K562 (cell line): ENCODE data around the gene ETS2. TPM values are rescaled to one million over a fixed set of nuclear protein-coding genes. Genes with fewer than 3 reads are reported as not detected.

Experiments used
- ATAC-seq: fragments of 200-7000 bp; cut with Tn5 transposase; 3 replicates; pipeline ENCODE4 v1.9.1; 2020; ENCODE audit warnings: moderate library complexity
- BruUV-seq: library from RNA; stranded (reverse); fragments of 400-500 nt; replicated peaks from 2 replicates; lab custom pipeline; 2021; lab: Mats Ljungman, UMichigan
- CTCF ChIA-PET: fragments of 300-600 bp; formaldehyde crosslinking; extraction: SDS; loops from one replicate; lab custom pipeline; 2021; ENCODE audit warnings: low intra/inter-chr PET ratio; lab: Yijun Ruan, JAX
- POLR2A ChIA-PET: fragments of 300-600, 350-650 bp; sonication (Branson Sonifier 250); formaldehyde crosslinking; extraction: SDS; loops from one replicate; lab custom pipeline; 2021; ENCODE audit warnings: antibody characterized with exemption, inconsistent platforms; lab: Yijun Ruan, JAX
- DNase-seq, 4 experiments: peaks; one replicate each; pipeline versions ENCODE4 v3.0.0 to v3.0.0-alpha.2; 2011 to 2018; ENCODE audit warnings: low spot score in 3 of 4, mixed read lengths in 3 of 4; ENCODE audit errors: extremely low read depth in 1 of 4
- FAIRE-seq: peaks from 2 replicates; lab custom pipeline; 2011; peaks lifted over from hg19 to GRCh38; lab: Jason Lieb, UNC
- H2AFZ ChIP-seq: 2 replicates; pipeline ENCODE4 v1.6.0; 2011; ENCODE audit warnings: low read depth, low read length, control low read depth, inconsistent platforms
- H3K27ac ChIP-seq: fragments of 200-600 bp; 3 replicates; pipeline ENCODE4 v1.8.0; 2011; ENCODE audit warnings: low read depth, mild to moderate bottlenecking, control low read depth, inconsistent platforms, low read length, moderate library complexity, mixed read lengths; ENCODE audit errors: extremely low read depth
- H3K27me3 ChIP-seq, 2 experiments: fragments of 300-600 bp in 1 of 2; 2 replicates in 1 of 2; 3 replicates in 1 of 2; pipeline versions ENCODE4 v1.6.0 to v1.8.0; 2011; ENCODE audit warnings: inconsistent platforms in 2 of 2, low read length in 2 of 2, mild to moderate bottlenecking in 1 of 2, mixed read lengths in 1 of 2, moderate library complexity in 1 of 2; ENCODE audit not compliant: control insufficient read depth in 2 of 2, insufficient read depth in 2 of 2
- H3K36me3 ChIP-seq: fragments of 300-600 bp; 3 replicates; pipeline ENCODE4 v1.8.0; 2011; ENCODE audit warnings: mild to moderate bottlenecking, low read length, inconsistent platforms; ENCODE audit not compliant: control insufficient read depth, insufficient read depth
- H3K4me1 ChIP-seq, 2 experiments: fragments of 200-600 bp in 1 of 2; replicated peaks in 1 of 2; 2 replicates in 1 of 2; 3 replicates in 1 of 2; pipeline versions ENCODE4 v1.5.1 to v1.8.0; 2011; ENCODE audit warnings: inconsistent platforms in 2 of 2, low read length in 2 of 2, mild to moderate bottlenecking in 1 of 2, mixed read lengths in 1 of 2, moderate library complexity in 1 of 2; ENCODE audit not compliant: control insufficient read depth in 2 of 2, insufficient read depth in 2 of 2
- H3K4me2 ChIP-seq: 2 replicates; pipeline ENCODE4 v1.6.1; 2011; ENCODE audit warnings: low read length, control low read depth, inconsistent platforms, mixed read lengths; ENCODE audit not compliant: insufficient read depth
- H3K4me3 ChIP-seq: fragments of 200-600 bp; sonication (generic), shearing (Covaris generic); 2 replicates; pipeline ENCODE4 v1.5.1; 2016; ENCODE audit warnings: control low read depth, inconsistent platforms
- H3K79me2 ChIP-seq: fragments of 200-600 bp; 3 replicates; pipeline ENCODE4 v1.8.0; 2011; ENCODE audit warnings: low read length, inconsistent platforms; ENCODE audit not compliant: control insufficient read depth, insufficient read depth
- H3K9ac ChIP-seq, 2 experiments: 2 replicates each; pipeline versions ENCODE4 v1.6.0 to v1.6.1; 2011; ENCODE audit warnings: low read depth in 2 of 2, low read length in 2 of 2, control low read depth in 1 of 2, inconsistent platforms in 1 of 2, mild to moderate bottlenecking in 1 of 2, mixed read lengths in 1 of 2; ENCODE audit not compliant: insufficient read depth in 1 of 2
- H3K9me1 ChIP-seq: one replicate; pipeline ENCODE4 v1.6.0; 2011; ENCODE audit warnings: inconsistent platforms, mild to moderate bottlenecking, low read length, moderate library complexity; ENCODE audit not compliant: control insufficient read depth, insufficient read depth
- H3K9me3 ChIP-seq: replicated peaks from 2 replicates; pipeline ENCODE4 v1.5.1; 2011; ENCODE audit warnings: low read depth, low read length, inconsistent platforms; ENCODE audit not compliant: control insufficient read depth, insufficient read depth
- H4K20me1 ChIP-seq: replicated peaks from 2 replicates; pipeline ENCODE4 v1.6.1; 2011; ENCODE audit warnings: low read length, inconsistent platforms, mixed read lengths; ENCODE audit not compliant: control insufficient read depth, insufficient read depth
- BACH1 ChIP-seq: fragments of 200-800 bp; sonication (Bioruptor generic); IDR thresholded peaks from 2 replicates; pipeline ENCODE4 v1.6.1; 2016; ENCODE audit warnings: missing genetic modification characterization, missing compliant biosample characterization
- CHCHD3 ChIP-seq: fragments of 250-450 bp; sonication (Bioruptor Pico); IDR thresholded peaks from 2 replicates; pipeline ENCODE4 v2.1.2; 2022; ENCODE audit warnings: mild to moderate bottlenecking
- FOSL1 ChIP-seq: fragments of 200-800 bp; sonication (Bioruptor generic); conservative IDR thresholded peaks from 2 replicates; pipeline ENCODE4 v1.6.1; 2016; ENCODE audit warnings: missing genetic modification characterization, missing compliant biosample characterization
- GTF2F1 ChIP-seq: IDR thresholded peaks from 2 replicates; pipeline ENCODE4 v1.6.1; 2011; ENCODE audit warnings: low read depth, low read length, improper control_type of control experiment
- HNRNPLL ChIP-seq: fragments of 200-400 bp; formaldehyde crosslinking; IDR thresholded peaks from 2 replicates; pipeline ENCODE4 v1.6.1; 2017; ENCODE audit warnings: low read length, low read depth, mild to moderate bottlenecking; ENCODE audit not compliant: poor library complexity, severe bottlenecking
- JUND ChIP-seq, 2 experiments: IDR thresholded peaks; 2 replicates in 1 of 2; 3 replicates in 1 of 2; pipeline ENCODE4 v1.6.1; 2011; ENCODE audit warnings: borderline replicate concordance in 2 of 2, low read depth in 2 of 2, low read length in 2 of 2, improper control_type of control experiment in 1 of 2, missing biosample characterization in 1 of 2, missing genetic modification characterization in 1 of 2, missing genetic modification reagents in 1 of 2
- KLF10 ChIP-seq: fragments of 250-450 bp; sonication (Bioruptor Pico); IDR thresholded peaks from 2 replicates; pipeline ENCODE4 v1.6.1; 2021; ENCODE audit warnings: matching md5 sums
- MBD2 ChIP-seq: sonication (generic); IDR thresholded peaks from 2 replicates; pipeline ENCODE4 v1.6.1; 2016; ENCODE audit warnings: low read depth, borderline replicate concordance
- NFIC ChIP-seq: fragments of 450-650 bp; IDR thresholded peaks from 2 replicates; pipeline ENCODE4 v1.6.1; 2017; ENCODE audit warnings: mild to moderate bottlenecking, inconsistent platforms
- NR3C1 ChIP-seq: sonication (generic); formaldehyde crosslinking; IDR thresholded peaks from 2 replicates; pipeline ENCODE4 v1.8.1; 2022; ENCODE audit warnings: missing genetic modification reagents
- PYGO2 ChIP-seq: fragments of 450-650 bp; IDR thresholded peaks from 2 replicates; pipeline ENCODE4 v1.6.1; 2016; ENCODE audit warnings: mild to moderate bottlenecking, missing genetic modification characterization, moderate library complexity, missing compliant biosample characterization
- TAL1 ChIP-seq: fragments of 450-650 bp; IDR thresholded peaks from 2 replicates; pipeline ENCODE4 v1.6.1; 2016; ENCODE audit warnings: mild to moderate bottlenecking
- TCF7L2 ChIP-seq: fragments of 150-350 bp; IDR thresholded peaks from 2 replicates; pipeline ENCODE4 v1.6.1; 2016; ENCODE audit warnings: low read depth, mild to moderate bottlenecking, low read length, moderate library complexity
- U2AF1 ChIP-seq: fragments of 200-400 bp; formaldehyde crosslinking; optimal IDR thresholded peaks from 2 replicates; pipeline ENCODE3; 2017; ENCODE audit warnings: mild to moderate bottlenecking, low read depth, low read length, moderate library complexity
- ZBTB8A ChIP-seq: fragments of 450-650 bp; IDR thresholded peaks from 2 replicates; pipeline ENCODE4 v1.6.1; 2018; ENCODE audit warnings: mild to moderate bottlenecking, moderate library complexity; ENCODE audit not compliant: partially characterized antibody
- ZEB2 ChIP-seq: fragments of 450-650 bp; IDR thresholded peaks from 2 replicates; pipeline ENCODE4 v1.6.1; 2016
- ZFP1 ChIP-seq: fragments of 450-650 bp; formaldehyde crosslinking; IDR thresholded peaks from 2 replicates; pipeline ENCODE4 v1.4.0; 2020; ENCODE audit warnings: mild to moderate bottlenecking, mixed read lengths
- ZNF24 ChIP-seq: fragments of 450-650 bp; IDR thresholded peaks from 2 replicates; pipeline ENCODE4 v1.6.1; 2016
- ZNF699 ChIP-seq: fragments of 250-450 bp; sonication (Bioruptor Pico); IDR thresholded peaks from 2 replicates; pipeline ENCODE4 v1.8.0; 2021; ENCODE audit warnings: mild to moderate bottlenecking, moderate library complexity; ENCODE audit not compliant: insufficient replicate concordance
- WGBS: fragments of 100-300 bp; shearing (Covaris generic); methylation state at CpG from one replicate; pipeline ENCODE4 v1.1.6; 2016; ENCODE audit warnings: low coverage, mixed read lengths; ENCODE audit not compliant: insufficient coverage; ENCODE audit errors: missing lambda C conversion rate; 5-methylcytosine and 5-hydroxymethylcytosine counted together
- in situ Hi-C: fragments of 300-500 bp; cut with MboI; formaldehyde crosslinking; loops from 4 replicates; pipeline ENCODE4 v1.15.0; 2018; ENCODE audit warnings: inconsistent platforms, mixed read lengths
- intact Hi-C: fragments of 100-400 bp; cut with micrococcal nuclease; formaldehyde crosslinking; loops from 2 replicates; pipeline ENCODE4 v1.14.2; 2022
- polyA plus RNA-seq, 8 experiments: library from polyadenylated mRNA; depleted of rRNA in 4 of 8; stranded (reverse) in 5 of 8; unstranded in 3 of 8; fragments of >200 nt; fragmentation: Nextera tagmentation in 2 of 8; fragmentation: Illumina TruSeq in 1 of 8; extraction: Ambion mirVana in 2 of 8; extraction: Trizol in 1 of 8; gene quantifications; 2 replicates each; pipeline versions ENCODE4 v1.2.1 to v1.2.3, GENCODE V29; 2011 to 2014; ENCODE audit warnings: inconsistent platforms in 1 of 8, missing spikeins in 1 of 8
- total RNA-seq, 7 experiments: library from RNA; depleted of rRNA in 6 of 7; stranded (reverse); fragments of >200 nt in 6 of 7; fragmentation: Illumina TruSeq in 2 of 7; extraction: Trizol in 2 of 7; gene quantifications; 2 replicates each; pipeline versions ENCODE4 v1.2.1 to v1.2.3, GENCODE V29; 2011 to 2021; ENCODE audit warnings: low replicate concordance in 1 of 7
- TF ChIP-seq, protein P1 (sequence below): fragments of 250-450 bp; sonication (Bioruptor Pico); IDR thresholded peaks from 2 replicates; pipeline ENCODE4 v1.5.0; 2021
- TF ChIP-seq, protein P2 (sequence below): fragments of 450-650 bp; IDR thresholded peaks from 2 replicates; pipeline ENCODE4 v1.6.1; 2017; ENCODE audit warnings: mild to moderate bottlenecking, moderate library complexity

The ETS2 gene
- total and polyA plus RNA-seq, 9 of the 15 experiments (the other 6 are each of a cell fraction or from before 2014, with no cell fraction given): 1.7 to 24.4 (median 12.2) TPM

DNA sequence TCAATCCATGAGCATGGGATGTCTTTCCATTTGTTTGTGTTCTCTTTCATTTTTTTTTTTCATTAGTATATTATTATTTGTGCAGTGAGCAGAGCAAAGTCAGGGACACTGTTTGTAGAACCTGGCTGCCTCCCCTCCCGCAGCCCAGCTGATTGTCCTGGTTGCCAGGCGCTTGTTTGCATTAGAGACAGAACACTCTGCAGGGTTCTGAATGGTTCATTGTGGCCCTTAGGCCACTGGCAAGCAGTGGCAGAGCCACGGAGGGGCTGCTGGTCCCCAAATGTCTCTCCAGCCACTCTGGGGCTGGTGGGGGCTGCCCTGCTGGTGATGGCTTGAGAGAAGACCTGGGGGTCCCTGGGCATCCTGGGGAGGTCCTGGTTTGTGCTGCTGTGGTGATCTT, 29.0 kb downstream of the ETS2 start (continued):
- TF ChIP-seq, protein P1, sequence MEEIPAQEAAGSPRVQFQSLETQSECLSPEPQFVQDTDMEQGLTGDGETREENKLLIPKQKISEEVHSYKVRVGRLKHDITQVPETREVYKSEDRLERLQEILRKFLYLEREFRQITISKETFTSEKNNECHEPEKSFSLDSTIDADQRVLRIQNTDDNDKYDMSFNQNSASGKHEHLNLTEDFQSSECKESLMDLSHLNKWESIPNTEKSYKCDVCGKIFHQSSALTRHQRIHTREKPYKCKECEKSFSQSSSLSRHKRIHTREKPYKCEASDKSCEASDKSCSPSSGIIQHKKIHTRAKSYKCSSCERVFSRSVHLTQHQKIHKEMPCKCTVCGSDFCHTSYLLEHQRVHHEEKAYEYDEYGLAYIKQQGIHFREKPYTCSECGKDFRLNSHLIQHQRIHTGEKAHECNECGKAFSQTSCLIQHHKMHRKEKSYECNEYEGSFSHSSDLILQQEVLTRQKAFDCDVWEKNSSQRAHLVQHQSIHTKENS: no peak
- TF ChIP-seq U2AF1 (no peak), TCF7L2 (no peak), GTF2F1 (no peak), NR3C1 (CRISPR knock-in tag) (no peak)

GRCh38 chr21:38837806-38838461, 32.2 kb downstream of the ETS2 start:
- ChIA-PET CTCF (no interaction called here), POLR2A (interaction anchor here (0.6 to 2.2 kb wide), 3 partner anchors 12 to 1689 kb away, joined by 4 to 12 read pairs (median 5); no protein-coding TSS in a partner anchor)
- in situ Hi-C loops (no loop called here), intact Hi-C loops (no loop called here)
- no peaks in the 10 kb centered on the region for H3K9me3 ChIP-seq
- no peaks in the 10 kb centered on the region for H4K20me1 ChIP-seq
- no peaks in the 10 kb centered on the region for H3K27me3 ChIP-seq
- H3K4me1 ChIP-seq: peaks cover 8 to 18% of the 10 kb centered on the region in 2 experiments; a peak in 3 of 5 replicates
- H3K9me1 ChIP-seq: no peaks in the 10 kb centered on the region
- H2AFZ ChIP-seq: peak overlapping the region; percentile 73
- no peak overlapping the region for H3K9ac ChIP-seq
- DNase-seq: peak in 1 of 4 experiments; percentile 56
- no peaks in the 10 kb centered on the region for H3K36me3 ChIP-seq
- ATAC-seq: peak; percentile 64
- no peak overlapping the region for H3K4me3 ChIP-seq
- no peaks in the 10 kb centered on the region for H3K79me2 ChIP-seq
- no TSS peak for BruUV-seq
- FAIRE-seq: peak; percentile 37
- 54% methylated on average over 5 of the region's 5 CpGs for WGBS
- no peak overlapping the region for H3K27ac ChIP-seq
- H3K4me2 ChIP-seq: peak overlapping the region; percentile 4; the same call in 1 of the 2 replicates
- TF ChIP-seq HNRNPLL (no peak), ZEB2 (no peak), ZNF24 (no peak), KLF10 (CRISPR knock-in tag) (no peak), TAL1 (0 out of 2 replicates have a peak, but pooled peaks have one; percentile 2), ZBTB8A (no peak), NFIC (no peak), ZFP1 (CRISPR knock-in tag) (no peak), ZNF699 (CRISPR knock-in tag) (no peak), PYGO2 (tag) (no peak), CHCHD3 (CRISPR knock-in tag) (no peak), FOSL1 (peak; percentile 69), MBD2 (no peak), BACH1 (tag) (no peak; the same call in 1 of the 2 replicates), JUND (IDR thresholded peaks at IDR 0.05; ENCODE audit: borderline replicate concordance, low read depth, low read length) (no peak; the same call in 1 of the 2 replicates), JUND (tag; IDR thresholded peaks at IDR 0.05; ENCODE audit: borderline replicate concordance, low read depth, low read length) (peak; percentile 37; the same call in 1 of the 3 replicates)
- TF ChIP-seq, protein P2, sequence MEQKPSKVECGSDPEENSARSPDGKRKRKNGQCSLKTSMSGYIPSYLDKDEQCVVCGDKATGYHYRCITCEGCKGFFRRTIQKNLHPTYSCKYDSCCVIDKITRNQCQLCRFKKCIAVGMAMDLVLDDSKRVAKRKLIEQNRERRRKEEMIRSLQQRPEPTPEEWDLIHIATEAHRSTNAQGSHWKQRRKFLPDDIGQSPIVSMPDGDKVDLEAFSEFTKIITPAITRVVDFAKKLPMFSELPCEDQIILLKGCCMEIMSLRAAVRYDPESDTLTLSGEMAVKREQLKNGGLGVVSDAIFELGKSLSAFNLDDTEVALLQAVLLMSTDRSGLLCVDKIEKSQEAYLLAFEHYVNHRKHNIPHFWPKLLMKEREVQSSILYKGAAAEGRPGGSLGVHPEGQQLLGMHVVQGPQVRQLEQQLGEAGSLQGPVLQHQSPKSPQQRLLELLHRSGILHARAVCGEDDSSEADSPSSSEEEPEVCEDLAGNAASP: no peak
